Measurements from ENCODE around the gene KCNMA1.

KCNMA1 gene

DNA sequence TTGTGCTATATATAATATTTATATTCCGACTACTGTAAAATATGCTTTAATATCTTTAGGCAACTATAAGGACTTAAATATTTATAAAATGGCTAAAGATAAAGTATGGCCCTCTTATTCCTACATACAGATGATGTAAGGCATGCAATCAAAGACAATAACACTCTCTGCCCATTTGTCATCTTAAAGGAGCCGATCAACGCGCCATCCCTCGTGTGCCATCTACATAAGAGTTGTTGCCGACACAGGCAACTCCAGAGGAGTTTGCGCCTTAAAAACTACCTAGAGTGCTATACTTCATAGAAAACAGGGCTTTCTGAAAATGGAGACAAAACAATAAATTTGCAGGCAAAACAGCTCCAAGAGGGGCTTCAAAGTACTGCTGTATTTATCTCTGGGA, 709.0 kb downstream of the KCNMA1 start:
- no peak overlapping the region for H3K9ac ChIP-seq
- no peak overlapping the region for H3K27ac ChIP-seq
- H3K4me2 ChIP-seq (ENCODE audit: low read length), result no peak overlapping the region
- no peaks in the 10 kb centered on the region for H3K4me1 ChIP-seq
- no peaks in the 10 kb centered on the region for H3K27me3 ChIP-seq (ENCODE audit: control insufficient read depth, insufficient read depth, low read length)
- no peak overlapping the region for H2AFZ ChIP-seq
- H3K36me3 ChIP-seq (ENCODE audit: control insufficient read depth, insufficient read depth, low read length), result no peaks in the 10 kb centered on the region
- no peak overlapping the region for H3K4me3 ChIP-seq (ENCODE audit: low read depth, low read length)
- H3K79me2 ChIP-seq, result no peaks in the 10 kb centered on the region
- H3K9me3 ChIP-seq (ENCODE audit: control insufficient read depth, low read length), result no peaks in the 10 kb centered on the region
- TF ChIP-seq, protein P1, sequence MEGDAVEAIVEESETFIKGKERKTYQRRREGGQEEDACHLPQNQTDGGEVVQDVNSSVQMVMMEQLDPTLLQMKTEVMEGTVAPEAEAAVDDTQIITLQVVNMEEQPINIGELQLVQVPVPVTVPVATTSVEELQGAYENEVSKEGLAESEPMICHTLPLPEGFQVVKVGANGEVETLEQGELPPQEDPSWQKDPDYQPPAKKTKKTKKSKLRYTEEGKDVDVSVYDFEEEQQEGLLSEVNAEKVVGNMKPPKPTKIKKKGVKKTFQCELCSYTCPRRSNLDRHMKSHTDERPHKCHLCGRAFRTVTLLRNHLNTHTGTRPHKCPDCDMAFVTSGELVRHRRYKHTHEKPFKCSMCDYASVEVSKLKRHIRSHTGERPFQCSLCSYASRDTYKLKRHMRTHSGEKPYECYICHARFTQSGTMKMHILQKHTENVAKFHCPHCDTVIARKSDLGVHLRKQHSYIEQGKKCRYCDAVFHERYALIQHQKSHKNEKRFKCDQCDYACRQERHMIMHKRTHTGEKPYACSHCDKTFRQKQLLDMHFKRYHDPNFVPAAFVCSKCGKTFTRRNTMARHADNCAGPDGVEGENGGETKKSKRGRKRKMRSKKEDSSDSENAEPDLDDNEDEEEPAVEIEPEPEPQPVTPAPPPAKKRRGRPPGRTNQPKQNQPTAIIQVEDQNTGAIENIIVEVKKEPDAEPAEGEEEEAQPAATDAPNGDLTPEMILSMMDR (IDR thresholded peaks at IDR 0.05), result no peak

DNA sequence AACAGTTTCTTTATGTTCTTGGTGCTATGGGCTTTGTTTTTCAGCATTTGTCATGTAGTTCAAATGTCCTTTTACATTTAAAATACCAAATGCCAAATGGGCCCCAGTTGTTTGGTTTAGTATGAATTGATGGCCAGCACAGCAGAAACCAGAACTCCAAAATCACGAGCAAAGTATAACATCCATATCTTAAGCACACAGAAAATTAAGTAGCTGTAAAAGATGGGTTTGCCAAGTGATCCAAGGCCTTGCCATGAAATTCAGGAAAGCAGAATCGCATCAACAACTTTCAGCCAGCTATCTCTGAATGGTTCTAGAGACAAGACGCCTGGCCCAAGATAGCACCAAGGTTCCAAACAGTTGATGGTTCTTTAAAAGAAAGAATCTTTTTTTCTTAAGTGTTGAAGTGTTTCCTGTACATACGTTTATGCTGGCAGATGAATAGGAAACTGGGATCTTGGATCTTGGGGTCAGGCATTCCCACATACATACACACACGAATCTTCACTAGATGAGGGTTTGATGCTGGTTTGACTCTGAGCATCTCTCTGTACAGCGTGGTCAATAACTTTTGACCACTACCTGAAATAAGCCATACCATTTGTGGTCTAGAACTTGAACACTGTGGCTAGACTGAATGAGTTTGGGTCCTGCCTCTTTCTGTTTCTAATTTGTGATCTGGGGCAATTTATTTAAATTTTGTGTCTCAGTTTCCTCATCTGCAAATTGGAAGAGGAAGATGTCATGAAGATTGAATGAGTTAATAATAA, 711.8 kb downstream of the KCNMA1 start:
- no peak overlapping the region for H3K4me2 ChIP-seq (ENCODE audit: low read length)
- no peak overlapping the region for H2AFZ ChIP-seq
- TF ChIP-seq, protein P1 (IDR thresholded peaks at IDR 0.05), result no peak
- H3K27ac ChIP-seq, result no peak overlapping the region
- H3K9ac ChIP-seq, result no peak overlapping the region
- H3K27me3 ChIP-seq (ENCODE audit: control insufficient read depth, insufficient read depth, low read length), result no peaks in the 10 kb centered on the region
- H3K4me3 ChIP-seq (ENCODE audit: low read depth, low read length), result no peak overlapping the region
- H3K36me3 ChIP-seq (ENCODE audit: control insufficient read depth, insufficient read depth, low read length), result no peaks in the 10 kb centered on the region
- no peaks in the 10 kb centered on the region for H3K9me3 ChIP-seq (ENCODE audit: control insufficient read depth, low read length)
- H3K79me2 ChIP-seq, result no peaks in the 10 kb centered on the region
- H3K4me1 ChIP-seq, result no peaks in the 10 kb centered on the region

GRCh38 chr10:76922666-76923065, 714.9 kb downstream of the KCNMA1 start:
- no peaks in the 10 kb centered on the region for H3K79me2 ChIP-seq
- no peak overlapping the region for H3K27ac ChIP-seq
- TF ChIP-seq, protein P1 (IDR thresholded peaks at IDR 0.05), result no peak
- no peak overlapping the region for H2AFZ ChIP-seq
- H3K9ac ChIP-seq, result no peak overlapping the region
- H3K27me3 ChIP-seq (ENCODE audit: control insufficient read depth, insufficient read depth, low read length), result no peaks in the 10 kb centered on the region
- H3K4me3 ChIP-seq (ENCODE audit: low read depth, low read length), result no peak overlapping the region
- H3K4me1 ChIP-seq, result no peaks in the 10 kb centered on the region
- no peak overlapping the region for H3K4me2 ChIP-seq (ENCODE audit: low read length)
- H3K36me3 ChIP-seq (ENCODE audit: control insufficient read depth, insufficient read depth, low read length), result no peaks in the 10 kb centered on the region
- no peaks in the 10 kb centered on the region for H3K9me3 ChIP-seq (ENCODE audit: control insufficient read depth, low read length)

GRCh38 chr10:76921383-76922010, 716.1 kb downstream of the KCNMA1 start:
- Histone ChIP-seq H3K79me2 (no peaks in the 10 kb centered on the region), H3K4me3 (ENCODE audit: low read depth, low read length) (no peak overlapping the region), H3K4me1 (no peaks in the 10 kb centered on the region), H3K9ac (no peak overlapping the region), H3K4me2 (ENCODE audit: low read length) (no peak overlapping the region), H2AFZ (no peak overlapping the region), H3K9me3 (ENCODE audit: control insufficient read depth, low read length) (no peaks in the 10 kb centered on the region), H3K36me3 (ENCODE audit: control insufficient read depth, insufficient read depth, low read length) (no peaks in the 10 kb centered on the region), H3K27ac (no peak overlapping the region), H3K27me3 (ENCODE audit: control insufficient read depth, insufficient read depth, low read length) (no peaks in the 10 kb centered on the region)
- TF ChIP-seq, protein P1 (IDR thresholded peaks at IDR 0.05), result no peak

Measured in parathyroid adenoma (tissue), 2 donors.